GM21360 (cell line): ENCODE measurements around the gene ONECUT2.
A peak's percentile ranks its signal among the peaks of the same experiment; 100 is the strongest.

Source experiments
- ATAC-seq: cut with Tn5 transposase; IDR thresholded peaks from one replicate; pipeline ENCODE4 v1.9.1; 2021; ENCODE audit warnings: mild to moderate bottlenecking, moderate library complexity; ENCODE audit not compliant: unreplicated experiment

ONECUT2 gene

GRCh38 chr18:57523171-57523956, 88.2 kb downstream of the ONECUT2 start:
- peak; percentile 71 for ATAC-seq

- ATAC-seq, result no peak
These were observed 92.5 kb downstream of the ONECUT2 start for GRCh38 chr18:57527556-57528229.

DNA sequence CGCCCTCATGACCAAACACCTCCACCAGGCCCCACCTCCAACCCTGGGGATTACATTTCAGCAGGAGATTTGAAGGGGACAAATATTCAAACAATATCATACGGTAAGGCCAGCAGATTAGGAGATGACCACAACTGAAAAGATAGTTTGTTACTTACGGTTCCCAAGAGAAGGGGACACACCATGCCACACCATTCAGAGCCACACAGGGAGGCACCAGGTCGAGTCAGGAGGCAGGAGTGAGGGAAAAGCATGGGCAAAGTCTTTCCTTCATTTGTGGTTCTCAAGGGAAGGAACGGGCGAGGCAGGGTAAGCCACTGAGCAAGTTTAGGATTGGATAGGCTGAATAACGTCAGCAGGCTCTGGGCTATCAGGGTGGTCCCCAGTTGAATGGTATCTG, 94.0 kb downstream of the ONECUT2 start:
- no peak for ATAC-seq

- no peak for ATAC-seq
These were observed 98.1 kb downstream of the ONECUT2 start for GRCh38 chr18:57533006-57533867.

DNA sequence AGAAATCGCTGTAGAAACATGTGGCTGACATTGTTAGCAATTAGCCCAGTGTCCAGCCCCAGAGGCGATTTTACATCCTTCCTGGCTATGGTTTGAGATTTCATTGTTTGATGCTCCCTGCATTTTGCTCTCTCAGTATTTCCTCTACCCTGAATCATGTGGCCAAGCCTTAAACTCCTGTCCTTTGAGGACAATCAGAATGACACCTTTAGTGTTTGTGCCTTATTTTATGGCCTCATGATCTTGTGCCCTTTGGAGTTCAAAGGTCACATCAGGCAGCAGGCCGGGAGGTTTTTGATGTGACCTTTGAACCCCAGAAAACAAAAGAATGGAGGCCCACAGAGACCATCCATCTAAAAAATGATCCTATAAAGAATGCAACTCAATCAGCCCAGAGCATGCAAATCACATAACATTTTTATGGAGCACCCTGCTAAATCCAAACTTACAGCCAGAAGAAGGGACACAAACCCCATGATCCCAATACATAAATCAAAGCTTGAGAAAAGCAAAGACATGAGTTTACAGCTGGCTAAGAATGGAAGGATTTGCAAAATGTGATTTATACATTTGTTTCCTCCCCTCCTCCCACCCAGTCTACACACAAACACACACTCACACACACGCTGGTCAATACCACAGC, 98.8 kb downstream of the ONECUT2 start:
- ATAC-seq, result no peak

DNA sequence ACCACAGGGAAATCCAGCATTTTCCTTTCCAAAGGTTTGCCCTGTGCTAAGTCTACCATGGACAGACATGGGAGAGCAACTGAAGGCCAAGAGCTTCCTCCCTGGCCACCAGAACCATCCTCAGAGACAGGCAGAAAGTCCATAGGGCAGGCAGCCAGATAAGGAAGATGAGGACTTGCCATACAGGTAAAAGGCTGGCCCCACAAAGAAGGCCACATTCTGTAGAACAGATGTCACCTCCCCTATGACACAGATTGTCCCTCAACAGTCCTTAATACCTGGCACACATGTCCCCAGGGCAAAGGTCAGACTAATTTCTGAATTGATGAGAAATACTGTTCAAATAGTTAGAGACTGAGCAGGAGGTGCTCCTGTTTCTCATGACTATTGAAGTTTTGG, 99.3 kb downstream of the ONECUT2 start:
- no peak for ATAC-seq

DNA sequence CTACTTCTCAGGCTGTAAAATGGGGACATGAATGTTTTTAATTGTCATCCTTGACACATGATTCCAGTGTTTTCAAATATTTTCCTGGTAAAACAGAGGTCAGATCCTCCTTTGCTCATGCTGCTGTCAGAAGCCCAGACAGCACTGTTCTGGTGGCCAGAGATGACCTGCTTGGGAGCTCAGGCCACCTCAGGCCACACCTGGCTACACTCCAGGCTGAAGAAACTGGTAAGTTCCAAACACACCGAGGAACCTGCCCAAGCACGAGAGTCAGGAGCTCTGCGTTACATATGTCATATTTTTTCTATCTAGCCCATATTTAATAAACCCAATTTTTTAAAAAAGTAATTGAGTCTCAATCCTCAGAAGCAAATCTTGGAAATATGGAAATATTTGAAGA, 103.4 kb downstream of the ONECUT2 start:
- no peak for ATAC-seq

- no peak for ATAC-seq
These were observed 104.5 kb downstream of the ONECUT2 start for GRCh38 chr18:57539702-57540101.
